ENCODE measurements around the gene TSC22D4.

DNA sequence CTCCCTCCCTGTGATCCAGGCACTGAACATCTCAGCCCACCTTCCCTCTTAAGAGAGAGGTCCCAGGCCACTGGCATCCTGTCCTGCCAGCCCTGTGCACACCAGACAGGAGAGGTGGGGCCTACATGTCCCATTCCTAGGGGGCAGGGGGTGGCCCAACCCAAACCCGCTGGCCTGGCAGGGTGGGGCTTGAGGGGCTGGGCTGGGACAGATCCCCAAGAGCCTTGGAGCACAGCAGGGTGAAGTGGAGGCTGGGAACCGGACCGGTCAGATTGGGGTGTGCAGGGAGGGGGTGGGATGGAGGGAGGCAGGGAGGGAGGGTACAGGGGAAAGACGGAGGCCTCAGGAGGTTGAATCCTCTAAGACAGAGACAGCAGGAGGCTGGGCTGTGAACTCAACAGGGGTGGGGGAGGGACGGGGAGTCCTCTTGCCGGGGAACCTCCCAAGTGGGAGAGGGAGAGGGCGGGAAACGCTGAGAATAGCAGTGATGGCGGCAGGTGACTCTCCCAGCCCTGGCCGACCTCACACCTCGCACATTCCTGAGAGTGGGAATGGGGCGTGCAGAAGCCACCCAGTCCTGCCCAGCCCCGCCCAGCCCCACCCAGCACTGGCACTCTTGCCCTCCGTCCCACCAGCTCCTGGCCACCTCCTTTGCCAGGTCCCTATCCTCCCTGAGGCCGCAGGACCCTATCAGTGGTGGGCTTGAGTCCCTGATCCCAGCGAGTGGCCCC, 6.7 kb downstream of the TSC22D4 start:
- no peak for TF ChIP-seq POLR2A (IDR thresholded peaks at IDR 0.05)
- TF ChIP-seq CTCF (IDR thresholded peaks at IDR 0.05), result no peak
